Measurements from ENCODE around the gene ITGB6. TPM values are rescaled to one million over a fixed set of nuclear protein-coding genes. Genes with fewer than 3 reads are reported as not detected.

ITGB6 gene
- total and polyA plus RNA-seq, 2 of the 8 experiments (the other 6 are each of a cell fraction or from before 2014, with no cell fraction given), result not detected

DNA sequence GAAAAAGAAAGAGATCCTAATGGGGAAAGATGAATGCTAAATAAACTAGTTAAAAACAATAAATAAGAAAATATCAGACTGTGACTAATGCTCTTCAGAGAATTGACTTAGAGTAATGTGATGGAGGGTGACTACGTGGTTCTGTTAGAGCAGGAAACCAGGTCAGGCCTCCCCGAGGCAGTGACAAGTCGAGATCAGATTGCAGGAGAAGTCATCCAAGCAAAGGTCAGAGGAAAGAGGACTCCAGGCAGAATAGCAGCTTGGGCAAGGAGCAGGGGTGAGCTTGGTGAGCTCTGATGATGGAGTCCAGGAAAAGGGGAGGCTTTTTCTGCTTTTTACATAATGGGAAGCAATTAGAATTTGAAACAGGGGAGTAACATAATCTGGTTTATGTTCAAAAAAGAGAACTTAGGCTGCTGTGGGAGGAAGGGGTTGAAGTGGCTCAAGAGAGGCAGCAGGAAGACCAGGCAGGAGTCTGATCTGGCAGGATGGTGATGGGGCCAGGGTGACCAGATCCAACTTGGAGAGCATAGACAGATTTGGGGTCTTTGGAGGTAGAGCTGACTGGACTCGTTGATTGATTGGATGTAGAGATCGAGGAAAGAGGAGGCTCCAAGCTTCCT is 27.3 kb upstream of the ITGB6 start:
- Histone ChIP-seq H2AK5ac (ENCODE audit: low read depth, low read length) (no peak overlapping the region), H3K4me2 (ENCODE audit: insufficient read depth in 1 of 2, low read depth in 2 of 2, low read length in 2 of 2) (no peak overlapping the region), H4K91ac (replicated peaks; ENCODE audit: insufficient read length, low read length) (no peak overlapping the region), H3K9ac (replicated peaks in 1 of 4; ENCODE audit: extremely low read depth in 1 of 4, low read depth in 3 of 4, low read length in 3 of 4) (no peak overlapping the region), H3K27ac (ENCODE audit: low read depth, low read length) (no peak overlapping the region), H3K18ac (ENCODE audit: extremely low read depth, low read length) (no peak overlapping the region), H4K8ac (ENCODE audit: extremely low read depth, insufficient read depth, low read length) (no peak overlapping the region), H3K14ac (ENCODE audit: insufficient read length) (no peak overlapping the region), H3K4me1 (replicated peaks in 1 of 4; ENCODE audit: control insufficient read depth in 3 of 4, insufficient read depth in 4 of 4, low read length in 3 of 4) (no peaks in the 10 kb centered on the region), H3K23ac (ENCODE audit: insufficient read length) (no peak overlapping the region), H2BK5ac (ENCODE audit: low read depth, low read length) (no peak overlapping the region), H2BK120ac (replicated peaks; ENCODE audit: low read depth, low read length) (no peak overlapping the region), H3K36me3 (ENCODE audit: control insufficient read depth in 2 of 4, insufficient read depth in 4 of 4, low read length in 3 of 4) (no peaks in the 10 kb centered on the region), H3K56ac (replicated peaks; ENCODE audit: insufficient read length, low read depth, low read length) (no peak overlapping the region), H3K79me1 (ENCODE audit: low read depth, low read length) (no peaks in the 10 kb centered on the region), H3K4ac (replicated peaks; ENCODE audit: insufficient read length, low read depth, low read length) (no peak overlapping the region), H3K23me2 (ENCODE audit: low read depth, low read length) (no peaks in the 10 kb centered on the region), H2BK15ac (ENCODE audit: low read length) (no peak overlapping the region), H2AFZ (ENCODE audit: low read length) (no peak overlapping the region), H3K4me3 (ENCODE audit: extremely low read depth in 1 of 4, insufficient read depth in 2 of 4, low read depth in 3 of 4, low read length in 4 of 4) (no peak overlapping the region), H2BK12ac (ENCODE audit: low read depth, low read length) (no peak overlapping the region), H3K9me3 (ENCODE audit: insufficient read depth in 2 of 2, low read depth in 1 of 2, low read length in 1 of 2) (no peaks in the 10 kb centered on the region), H4K5ac (ENCODE audit: insufficient read length, low read depth, low read length) (no peak overlapping the region), H2BK20ac (ENCODE audit: low read length) (no peak overlapping the region), H4K20me1 (replicated peaks in 1 of 2; ENCODE audit: control insufficient read depth in 1 of 2, insufficient read depth in 2 of 2, low read length in 2 of 2) (no peaks in the 10 kb centered on the region), H3K27me3 (replicated peaks in 1 of 4; ENCODE audit: control insufficient read depth in 3 of 4, extremely low read depth in 1 of 4, insufficient read depth in 3 of 4, low read length in 3 of 4) (no peaks in the 10 kb centered on the region), H3K79me2 (ENCODE audit: control insufficient read depth in 1 of 2, insufficient read depth in 2 of 2, low read length in 2 of 2) (no peaks in the 10 kb centered on the region)
- ChIA-PET CTCF (ENCODE audit: partially characterized antibody) (interaction anchor here (1.4 to 5.3 kb wide), 4 partner anchors 18 to 117 kb away, joined by 3 to 23 read pairs (median 8); no protein-coding TSS in a partner anchor), POLR2A (ENCODE audit: partially characterized antibody) (no interaction called here)
- DNase-seq (ENCODE audit: low read depth in 1 of 2, low spot score in 2 of 2) (no peak), FAIRE-seq (no peak)
- 94% methylated on average over 5 of the region's 5 CpGs; no CpG with 5 or more reads in 1 of the 2 experiments for WGBS, 2 experiments (ENCODE audit: extremely low coverage in 1 of 2, insufficient coverage in 1 of 2, insufficient read length in 1 of 2, insufficient replicate concordance in 2 of 2, low coverage in 1 of 2, low lambda C conversion rate in 2 of 2, missing lambda C conversion rate in 1 of 2)
- TF ChIP-seq TAF1 (IDR thresholded peaks at IDR 0.05; ENCODE audit: low read depth, low read length), result no peak
- TF ChIP-seq RXRA (IDR thresholded peaks at IDR 0.05; ENCODE audit: insufficient read depth, low read depth, low read length), result no peak
- no peak for TF ChIP-seq CBX5 (IDR thresholded peaks at IDR 0.05; ENCODE audit: low read depth, low read length)
- TF ChIP-seq YY1 (IDR thresholded peaks at IDR 0.05; ENCODE audit: low read depth, low read length), result no peak
- no peak for TF ChIP-seq CREB1 (IDR thresholded peaks at IDR 0.05)
- no peak for TF ChIP-seq SRF (IDR thresholded peaks at IDR 0.05; ENCODE audit: low read depth, low read length)
- no peak for TF ChIP-seq EZH2 (IDR thresholded peaks at IDR 0.05; ENCODE audit: low read depth, low read length, severe bottlenecking)
- TF ChIP-seq FOSL1 (IDR thresholded peaks at IDR 0.05; ENCODE audit: insufficient read depth, low read depth, low read length), result no peak
- no peak for TF ChIP-seq RAD21 (IDR thresholded peaks at IDR 0.05 in 1 of 2, conservative IDR thresholded peaks at IDR 0.05 in 1 of 2; ENCODE audit: low read depth in 2 of 2, low read length in 2 of 2)

Data from H1 (cell line).